Activated CD4-positive, alpha-beta T cell treated with anti-CD3 and anti-CD28 coated beads for 1 hour (primary cell): ENCODE measurements around the gene SYNDIG1.

ENCODE experiments used
- DNase-seq: peaks from one replicate; pipeline ENCODE4 v3.0.0-alpha.2; 2020

SYNDIG1 gene

DNA sequence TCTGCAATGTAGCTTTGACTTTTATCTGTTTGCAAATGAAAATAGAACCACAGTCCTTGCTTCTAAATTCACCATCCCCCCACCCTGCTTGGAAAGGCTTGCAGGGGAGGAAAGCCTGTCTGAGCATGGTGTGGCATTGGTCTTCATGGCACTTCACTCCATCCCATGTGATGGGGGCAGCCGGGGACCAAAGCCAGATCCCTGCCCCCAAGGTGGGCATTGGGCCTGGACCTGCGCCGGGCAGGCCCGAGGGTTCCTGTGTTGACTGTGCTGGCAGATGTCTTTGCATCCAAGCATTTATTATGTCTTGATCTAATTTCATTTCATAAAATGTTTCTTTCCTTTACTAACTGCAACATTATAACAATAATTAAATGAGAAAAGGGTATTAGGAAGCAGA, 120.0 kb downstream of the SYNDIG1 start:
- no peak for DNase-seq

DNA sequence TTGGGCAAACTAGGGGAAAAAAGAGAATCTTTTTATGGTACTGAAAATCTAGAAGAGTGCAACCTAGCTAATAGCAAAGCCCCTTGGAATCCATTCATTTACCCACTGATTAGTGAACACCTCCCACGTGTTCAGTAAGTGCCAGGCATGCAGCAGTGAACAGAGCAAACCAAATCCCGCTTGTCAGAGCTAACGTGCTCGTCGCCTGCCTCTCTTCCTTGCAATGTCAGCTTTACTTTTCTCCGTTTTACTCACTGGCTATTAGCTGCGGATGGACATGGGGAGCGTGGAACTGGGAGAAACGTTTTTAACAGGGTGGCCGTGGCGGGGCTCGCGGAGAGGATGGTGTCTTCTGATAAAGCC, 120.4 kb downstream of the SYNDIG1 start:
- no peak for DNase-seq

DNA sequence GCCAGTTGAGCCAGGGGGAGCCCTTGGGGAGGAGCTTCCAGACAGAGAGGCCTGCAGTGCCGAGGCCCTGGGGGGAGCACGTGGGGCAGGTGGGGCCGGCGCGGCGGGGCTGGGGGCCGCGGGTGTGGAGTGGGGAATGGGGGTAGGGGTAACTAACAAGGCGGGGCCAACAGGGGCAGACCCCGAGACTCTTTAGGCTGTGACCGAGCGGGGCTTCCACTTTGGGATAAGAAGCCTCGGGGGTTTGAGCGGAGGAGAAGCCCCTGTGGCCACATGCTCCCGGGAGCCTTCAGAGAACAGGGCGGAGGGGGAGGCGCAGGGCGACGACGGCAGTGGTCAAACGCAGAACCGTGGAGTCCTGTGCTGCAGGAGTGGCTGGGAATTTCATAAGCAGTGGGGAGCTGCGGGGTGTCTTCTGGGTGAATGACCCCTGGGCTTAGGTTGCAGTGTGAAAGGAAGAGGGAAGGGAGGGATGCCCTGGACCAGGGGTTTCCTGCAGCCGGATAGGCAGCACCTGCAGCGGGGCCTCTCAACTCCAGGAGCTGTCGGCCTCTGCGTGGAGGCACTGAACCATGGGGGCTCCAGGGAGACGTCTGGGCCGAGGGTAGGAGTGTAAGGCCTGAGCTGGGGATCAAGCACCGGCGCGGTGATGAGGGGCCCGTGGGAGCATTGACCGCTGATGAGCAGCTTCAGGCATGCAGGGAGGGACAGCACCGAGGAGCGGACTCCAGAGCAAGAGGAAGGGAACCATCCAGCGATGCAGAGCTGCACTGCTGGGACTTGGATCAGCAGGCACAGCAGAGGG, 121.0 kb downstream of the SYNDIG1 start:
- DNase-seq: no peak

DNA sequence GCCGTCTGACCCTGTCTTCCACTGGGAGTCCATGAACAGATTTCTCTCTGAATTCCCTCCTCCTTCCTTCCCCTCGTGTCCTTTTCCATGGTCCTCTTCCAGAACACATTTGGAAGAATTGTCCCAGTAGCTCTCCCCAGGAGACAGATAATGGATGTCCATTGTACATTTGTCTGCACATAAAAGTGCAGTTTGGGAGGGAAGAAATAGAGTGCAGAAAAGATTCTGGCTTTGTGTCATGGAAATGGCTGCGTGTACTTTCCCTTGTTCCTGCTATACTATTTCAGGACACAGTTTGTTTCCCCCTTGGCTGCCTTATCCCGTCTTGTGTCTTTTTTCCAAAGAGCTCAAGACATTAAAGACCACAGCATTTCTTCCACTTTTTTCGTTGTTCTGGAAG, 127.6 kb downstream of the SYNDIG1 start:
- no peak for DNase-seq

DNA sequence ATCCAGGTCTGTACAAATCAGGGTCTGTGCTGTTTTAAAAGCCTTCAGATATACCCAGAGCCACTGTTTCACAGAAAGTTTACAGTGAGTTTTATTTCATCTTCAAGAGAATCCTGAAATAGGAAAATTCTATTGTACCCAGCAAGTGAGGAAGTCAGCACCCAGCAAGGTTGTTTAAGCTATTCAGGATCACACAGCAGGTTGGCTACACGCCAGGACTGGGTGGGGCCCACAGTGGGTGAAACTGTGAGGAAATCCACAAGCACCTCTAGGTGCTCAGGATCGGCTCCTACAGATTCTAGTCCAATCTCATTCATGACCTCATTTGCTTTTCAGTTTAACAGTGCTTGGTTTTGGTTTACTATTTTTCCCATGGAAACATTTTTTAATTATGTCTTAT, 128.9 kb downstream of the SYNDIG1 start:
- no peak for DNase-seq

DNA sequence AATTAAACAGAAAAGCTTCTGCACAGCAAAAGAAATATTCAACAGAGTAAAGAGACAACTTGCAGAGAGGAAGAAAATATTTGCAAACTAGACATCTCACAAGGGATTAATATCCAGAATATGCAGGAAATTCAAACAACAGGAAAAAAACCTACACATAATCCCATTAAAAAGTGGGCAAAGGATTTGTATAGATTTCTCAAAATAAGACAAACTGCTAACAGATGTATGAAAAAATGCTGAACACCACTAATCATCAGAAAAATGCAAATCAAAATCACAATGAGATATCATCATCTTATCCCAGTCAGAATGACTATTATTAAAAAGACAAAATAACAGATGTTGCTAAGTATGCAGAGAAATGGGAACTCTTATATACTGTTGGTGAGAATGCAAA, 129.6 kb downstream of the SYNDIG1 start:
- DNase-seq: no peak

DNA sequence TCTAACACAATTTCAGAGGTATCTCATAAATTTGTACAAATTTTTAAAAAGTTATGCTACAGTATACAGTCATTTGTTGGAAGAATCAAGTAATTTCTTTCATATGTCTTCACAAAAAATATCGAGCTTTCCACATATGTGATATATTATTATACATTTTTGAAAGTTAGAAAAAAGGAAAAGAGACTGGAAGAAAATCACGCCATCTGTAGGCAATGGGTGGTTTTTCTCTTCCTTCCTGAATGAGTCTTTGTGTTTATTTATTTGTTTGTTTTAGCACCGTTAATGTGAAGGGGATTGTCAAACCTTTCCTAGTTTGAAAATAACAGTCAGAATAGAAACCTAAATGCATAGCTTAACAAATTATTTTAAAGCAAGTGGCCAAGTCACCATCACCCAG, 130.6 kb downstream of the SYNDIG1 start:
- no peak for DNase-seq

DNA sequence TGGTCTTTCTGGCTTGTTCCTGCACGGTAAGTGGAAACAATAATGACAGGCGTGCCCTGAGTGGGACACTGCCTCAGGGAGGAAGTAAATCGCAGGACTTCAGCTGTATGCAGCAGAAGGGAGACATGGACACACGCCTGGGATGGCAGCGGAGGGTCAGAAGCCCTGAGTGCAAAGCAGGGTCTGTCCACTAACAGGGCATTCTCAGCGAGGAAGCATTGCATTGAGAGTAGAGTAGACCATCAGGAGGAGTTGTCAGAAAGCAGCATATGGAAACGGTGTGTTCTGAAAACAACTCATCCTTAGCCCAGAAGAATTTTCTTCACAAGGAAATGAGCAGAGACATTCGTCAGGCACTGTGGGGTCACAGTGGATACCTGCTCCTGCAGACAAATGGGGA, 134.0 kb downstream of the SYNDIG1 start:
- no peak for DNase-seq

DNA sequence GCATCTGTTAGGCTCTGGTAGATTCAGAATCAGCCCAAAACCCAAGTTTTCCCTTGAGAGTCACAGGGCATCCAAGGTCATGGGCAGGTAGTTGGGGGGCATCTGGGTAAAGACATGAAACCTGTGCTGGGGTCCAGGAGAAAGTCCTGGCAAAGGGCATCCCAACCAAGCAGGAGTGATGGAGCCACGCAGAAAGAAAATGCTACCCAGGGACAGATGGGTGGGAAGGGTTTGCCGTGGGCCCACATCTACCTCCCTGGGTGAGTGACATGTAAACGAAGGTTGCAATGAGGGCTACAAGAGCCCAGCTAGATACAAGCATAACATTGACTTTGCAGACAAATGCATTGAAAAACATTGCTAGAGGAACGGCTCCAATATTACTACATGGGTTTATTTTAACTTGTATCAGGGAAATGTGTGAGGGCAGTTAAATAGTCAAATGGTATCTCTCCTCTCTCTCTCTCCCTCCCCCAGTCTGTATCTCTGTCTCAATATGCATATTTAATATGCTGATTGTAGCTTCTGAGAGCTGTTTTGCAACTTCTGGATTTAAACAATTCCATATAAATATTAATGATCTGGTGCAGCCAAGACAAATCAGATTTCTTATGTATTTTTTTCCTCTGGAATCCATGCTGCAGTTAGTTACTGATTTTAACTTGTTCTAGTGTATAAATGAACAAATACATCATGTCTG, 135.7 kb downstream of the SYNDIG1 start:
- DNase-seq: no peak

DNA sequence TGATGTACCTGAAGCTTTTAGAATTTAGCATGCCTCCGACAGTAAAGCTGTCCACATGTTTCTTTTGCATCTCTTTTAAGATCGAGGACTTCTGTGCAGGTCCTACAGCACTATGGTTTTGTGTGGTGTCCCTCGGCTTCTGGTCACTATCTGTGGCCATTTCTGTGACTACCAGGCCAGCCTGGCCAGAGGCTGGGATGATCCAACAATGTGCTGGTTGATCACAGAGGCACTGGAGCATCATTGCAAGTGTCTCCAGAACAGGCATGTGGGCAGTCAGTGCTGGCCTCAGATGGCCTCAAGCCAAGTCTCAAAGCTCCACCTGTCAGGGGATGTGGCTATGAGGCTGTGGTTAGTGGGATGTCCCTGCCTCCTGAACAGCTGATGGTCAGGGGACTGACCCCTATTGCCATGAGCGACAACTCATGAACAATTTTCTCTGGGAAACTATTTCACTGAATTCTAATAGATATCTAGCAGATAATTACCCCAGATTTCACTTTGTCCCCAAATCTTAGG, 136.6 kb downstream of the SYNDIG1 start:
- no peak for DNase-seq

DNA sequence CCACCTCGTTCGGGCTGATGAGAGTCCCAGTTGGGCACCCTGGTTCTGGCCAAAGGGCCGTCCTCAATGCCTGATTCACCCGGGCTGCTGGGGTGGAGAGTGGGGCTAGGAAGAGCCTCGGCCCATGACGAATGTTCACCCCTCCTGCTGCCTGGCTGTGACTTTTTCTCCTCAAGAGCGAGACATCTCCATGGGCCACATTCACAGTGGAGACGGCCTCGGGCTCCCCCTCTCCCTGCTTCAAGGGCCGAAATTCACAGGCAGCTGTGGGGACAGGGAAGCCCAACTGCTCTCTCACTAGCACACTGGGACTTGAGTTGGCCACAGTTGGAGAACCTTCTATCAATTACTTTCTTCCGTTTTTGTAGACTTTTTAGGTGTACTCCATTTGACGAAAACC, 138.0 kb downstream of the SYNDIG1 start:
- DNase-seq: no peak

DNA sequence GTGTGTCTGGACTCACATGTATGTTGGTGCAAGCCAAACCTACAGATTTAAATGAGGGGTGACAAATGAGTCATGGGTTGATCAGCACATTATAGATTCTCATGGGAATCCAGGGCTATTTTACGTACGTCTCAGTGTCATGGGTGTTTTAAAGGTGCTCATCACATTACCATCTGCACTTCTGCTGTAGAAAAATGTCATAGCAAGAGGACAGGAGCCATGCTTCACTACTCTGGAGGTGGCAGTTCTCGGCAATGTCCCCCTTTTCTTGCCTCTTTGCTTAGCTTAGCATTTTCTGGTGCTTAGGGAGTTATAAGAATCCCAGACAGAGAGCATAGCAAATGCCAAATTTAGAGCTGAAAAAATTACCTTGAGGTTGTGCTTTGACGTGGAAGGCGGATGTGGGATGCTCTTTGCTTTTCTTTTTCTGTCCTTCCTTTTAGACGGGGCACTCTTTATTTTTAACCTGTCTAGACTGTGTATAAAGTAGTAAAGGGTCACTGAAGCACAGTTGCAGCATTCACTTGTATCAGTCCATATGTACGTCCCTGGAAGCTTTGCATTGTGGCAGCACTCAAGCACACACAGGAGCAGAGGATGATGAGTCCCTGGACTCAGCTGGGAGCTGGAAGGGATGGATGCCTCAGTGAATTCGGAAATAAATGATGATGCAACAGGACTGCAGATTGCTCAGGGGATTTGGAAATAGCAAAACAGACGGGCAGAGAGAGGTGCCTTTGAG, 139.7 kb downstream of the SYNDIG1 start:
- DNase-seq: no peak

DNA sequence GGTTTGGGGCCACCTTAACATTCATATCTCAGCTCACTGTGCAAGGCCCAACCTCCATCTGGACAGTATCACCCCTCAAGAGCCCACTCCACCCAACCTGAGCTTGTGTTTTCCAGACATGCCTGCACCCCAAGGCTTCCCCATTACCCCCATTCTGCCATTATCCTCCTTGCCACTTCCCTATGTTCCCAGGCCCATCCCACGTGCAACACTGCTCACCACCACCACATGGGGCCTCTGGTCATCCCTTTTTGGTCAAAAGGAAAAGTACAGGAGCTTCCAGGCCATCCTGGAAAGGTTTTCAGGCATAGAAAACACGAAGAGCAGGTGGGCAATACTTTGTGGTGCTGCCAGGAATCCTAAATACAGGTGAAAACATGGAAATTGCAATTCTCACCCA, 140.3 kb downstream of the SYNDIG1 start:
- no peak for DNase-seq

DNA sequence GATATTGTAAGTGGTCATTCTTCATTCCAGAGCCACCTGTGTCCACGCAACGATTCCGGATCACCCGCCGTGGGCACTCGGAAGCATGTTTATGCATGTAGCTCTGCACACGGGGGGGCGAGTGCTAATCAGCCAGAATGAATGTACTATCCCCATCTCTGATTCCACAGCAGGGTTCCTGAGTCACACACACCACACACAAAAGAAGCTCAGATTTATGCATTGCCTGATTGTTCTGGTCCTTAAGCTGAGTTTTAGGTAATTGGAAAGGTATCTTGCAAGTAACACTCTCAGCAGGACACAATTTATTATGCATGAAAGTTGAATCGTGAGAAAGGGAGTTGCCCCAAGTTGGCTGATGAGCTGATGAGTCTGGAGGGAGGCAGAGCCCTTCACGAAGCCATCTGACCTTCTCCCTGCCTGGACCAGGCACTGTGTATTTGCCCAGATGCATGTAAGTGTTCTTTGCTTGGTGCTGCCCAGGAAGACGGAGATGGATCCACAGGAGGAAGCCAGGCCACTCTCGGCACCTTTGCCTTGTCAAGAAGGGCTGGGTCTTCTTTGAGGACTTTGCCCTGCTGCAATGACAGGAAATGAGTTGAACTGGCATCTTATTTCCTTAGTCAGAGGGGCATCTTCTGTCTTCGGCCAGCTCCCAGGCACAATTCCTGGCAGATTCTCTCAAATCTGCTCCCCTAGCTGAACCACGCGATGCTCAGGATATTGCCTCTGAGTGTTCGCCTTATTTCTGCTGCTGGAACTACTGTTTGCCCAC, 141.1 kb downstream of the SYNDIG1 start:
- no peak for DNase-seq

DNA sequence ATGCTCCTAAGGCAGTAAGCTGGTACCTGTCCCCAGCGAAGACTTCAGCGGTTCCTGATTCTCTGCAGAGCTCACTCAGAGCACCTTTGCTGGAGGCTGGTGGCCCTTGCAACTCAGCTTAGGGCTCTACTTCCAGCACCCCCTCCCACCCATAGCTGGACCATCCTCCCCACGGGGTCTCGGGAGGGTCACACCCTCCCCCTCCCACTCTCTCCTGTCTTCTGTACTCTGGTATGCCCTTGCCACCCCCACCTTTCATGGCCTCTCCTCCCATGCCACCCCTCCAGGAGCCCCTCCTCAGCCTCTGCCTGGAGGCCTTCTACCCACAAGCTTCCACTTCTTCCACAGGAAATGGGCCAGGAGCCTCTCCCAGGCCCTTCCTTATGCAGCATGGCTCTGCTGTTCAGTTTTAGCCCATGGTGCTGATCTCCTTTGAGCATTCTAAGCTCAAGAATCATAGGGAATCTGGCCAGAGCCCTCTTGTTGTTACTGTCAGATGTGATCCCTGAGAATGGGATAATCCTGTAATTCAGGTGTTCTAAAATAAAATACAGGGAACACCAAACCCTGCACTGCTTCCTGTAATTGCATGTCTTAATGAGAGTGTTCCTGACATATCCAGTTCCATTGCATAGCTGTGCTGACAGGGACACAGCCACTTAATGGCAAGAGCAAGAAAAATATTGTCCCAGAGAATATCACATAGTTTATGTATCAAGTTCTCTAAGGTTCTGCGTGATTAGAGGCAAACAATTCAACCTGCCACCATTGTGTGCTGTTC, 142.1 kb downstream of the SYNDIG1 start:
- DNase-seq: no peak

DNA sequence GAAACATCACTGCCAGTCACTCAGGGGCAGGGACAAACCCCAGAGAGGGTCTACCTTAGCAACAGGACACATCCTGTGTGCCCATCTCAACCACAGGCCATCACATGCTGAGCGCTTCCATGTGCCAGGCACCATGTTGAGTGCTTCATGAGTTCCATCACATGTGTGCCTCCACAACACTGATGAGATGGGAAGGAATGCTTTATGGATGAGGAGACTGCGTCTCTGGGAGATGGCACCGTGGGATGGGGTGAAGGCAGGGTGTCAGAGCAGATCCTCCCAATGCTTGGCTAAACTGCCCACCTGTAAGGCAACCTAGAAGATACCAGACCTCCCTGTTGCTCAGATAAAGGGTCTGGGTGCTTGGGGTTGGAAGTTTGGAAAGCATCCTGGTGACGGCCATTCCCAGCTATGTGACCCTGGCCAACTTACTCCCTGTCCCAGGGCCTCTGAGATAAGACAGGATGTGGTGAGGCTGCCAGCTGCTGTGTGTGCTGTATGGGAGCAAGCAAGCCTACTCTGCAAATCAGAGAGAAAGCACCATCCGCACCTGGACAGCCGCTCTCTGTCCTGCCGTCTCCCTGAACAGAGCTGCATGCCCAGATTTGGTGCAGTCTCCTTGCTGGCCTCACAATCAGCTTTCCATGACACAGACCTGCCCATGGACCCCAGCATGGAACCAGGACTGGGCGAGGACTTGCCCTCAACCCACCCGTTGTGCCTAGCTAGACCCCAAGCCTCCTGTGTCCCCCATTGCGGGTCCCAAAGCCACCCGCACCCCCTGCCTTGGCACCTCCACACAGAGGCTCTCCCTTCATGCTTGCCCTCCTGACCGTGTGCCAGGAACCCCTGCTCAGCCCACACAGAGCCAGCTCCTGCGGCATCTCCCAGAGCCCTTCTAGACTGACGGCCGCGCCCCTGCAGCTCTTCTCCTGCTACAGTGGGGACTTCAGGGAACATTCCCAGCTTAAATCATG, 143.7 kb downstream of the SYNDIG1 start:
- no peak for DNase-seq

DNA sequence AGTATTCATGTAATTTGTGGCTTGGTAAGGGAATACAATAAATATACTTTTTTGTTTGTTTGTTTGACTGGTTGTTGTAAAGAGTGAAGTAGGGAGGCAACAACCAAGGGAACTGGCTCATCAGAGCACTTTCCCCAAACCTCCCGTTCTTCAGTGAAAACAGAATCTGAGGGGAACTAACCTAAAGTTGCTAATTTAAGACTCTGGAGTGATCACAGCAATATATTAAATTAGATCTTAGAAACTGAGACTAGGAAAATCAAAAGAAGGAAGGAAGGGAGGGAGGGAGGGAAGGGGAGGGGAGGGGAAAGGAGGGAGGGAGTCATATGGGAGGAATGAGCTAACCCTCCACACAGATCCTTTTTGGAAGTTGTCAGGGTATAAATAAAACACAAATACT, 144.9 kb downstream of the SYNDIG1 start:
- DNase-seq: no peak

DNA sequence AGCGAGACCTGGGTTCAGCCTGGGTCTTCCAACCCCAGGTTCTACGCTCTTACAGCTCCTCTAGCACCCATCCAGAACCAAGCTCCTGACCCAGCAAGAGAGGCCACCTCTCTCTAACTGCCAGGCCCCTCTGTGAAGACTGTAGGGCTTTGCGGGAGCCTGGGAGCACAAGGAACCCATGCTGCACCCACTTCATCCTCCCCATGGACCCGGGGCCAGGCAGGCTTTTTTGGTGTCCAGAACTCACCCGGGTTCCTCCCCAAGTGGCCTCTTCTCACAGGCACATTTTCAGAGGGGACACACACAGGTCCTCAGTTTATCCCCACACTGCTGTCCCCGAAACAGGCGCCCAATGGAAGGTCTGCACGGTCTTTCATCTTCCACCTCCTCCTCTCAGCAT, 145.9 kb downstream of the SYNDIG1 start:
- DNase-seq: no peak

DNA sequence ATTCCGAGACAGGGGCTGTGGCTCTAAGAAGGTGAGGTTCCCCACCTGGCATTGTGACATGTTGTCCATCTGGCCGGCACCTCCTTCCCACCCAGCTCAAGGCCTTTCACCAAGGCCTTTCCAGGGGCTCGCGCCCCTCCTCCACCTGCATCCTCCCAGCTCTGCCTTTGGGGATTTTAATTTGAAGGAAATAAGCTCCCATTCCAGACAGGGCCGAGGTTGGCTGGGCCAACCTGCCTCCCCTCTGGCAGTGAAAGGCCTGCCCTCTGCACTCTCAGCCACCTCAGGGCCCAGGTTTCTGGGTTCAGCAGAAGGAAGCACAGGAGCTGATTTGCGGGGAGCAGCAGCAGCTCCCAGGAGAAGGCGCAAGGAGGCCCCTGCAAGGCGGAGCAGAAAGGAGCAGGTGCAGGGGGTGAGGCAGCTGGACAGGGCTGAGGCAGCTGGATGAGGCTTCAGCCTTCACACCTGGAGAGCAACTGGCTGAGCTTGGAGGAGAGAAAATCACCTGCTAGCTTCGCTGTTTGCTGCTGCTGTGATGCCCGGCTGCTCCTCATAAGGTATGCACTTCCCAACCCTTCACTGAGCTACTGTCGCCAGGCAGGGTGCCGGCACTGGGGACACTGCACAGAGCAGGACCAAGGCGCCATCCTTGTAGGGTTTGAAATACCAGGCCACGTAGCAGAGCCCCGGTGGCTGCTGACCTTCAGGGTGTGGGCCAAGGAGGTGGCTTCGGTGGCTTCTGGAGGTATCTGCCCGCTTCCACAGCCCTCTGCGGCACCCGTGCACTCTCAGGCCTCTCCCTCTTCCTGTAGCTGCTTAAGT, 147.0 kb downstream of the SYNDIG1 start:
- no peak for DNase-seq

DNA sequence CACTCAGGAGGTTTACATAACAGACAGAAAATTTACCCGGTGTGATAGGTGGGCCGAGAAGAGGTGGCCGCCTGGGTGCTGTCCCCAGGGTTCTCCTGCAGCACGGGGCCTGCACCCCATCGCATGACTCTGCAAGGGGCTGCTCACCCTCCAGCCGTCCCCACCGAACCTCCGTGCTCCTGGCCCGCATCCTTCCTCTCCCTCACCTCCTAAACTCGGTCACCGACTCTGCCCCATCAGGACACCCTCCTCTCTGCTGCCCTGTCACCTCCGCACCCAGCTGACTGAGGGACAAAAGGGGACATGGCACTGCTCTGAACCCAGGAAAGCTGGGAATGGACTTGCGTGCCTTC, 147.6 kb downstream of the SYNDIG1 start:
- no peak for DNase-seq
